Retinal pigment epithelial cell (primary cell): ENCODE measurements around the gene MYL11.
"Not testable (repeated sequence)": the region's sequence is repeated elsewhere in the genome, so short reads cannot be mapped to it uniquely, and the experiment has no call there.

Source experiments
- DNase-seq: peaks from one replicate; pipeline ENCODE4 v3.0.0-alpha.2; 2010; ENCODE audit warnings: low read depth
- H3K4me3 ChIP-seq: 2 replicates; pipeline ENCODE4 v1.5.1; 2011; ENCODE audit warnings: mild to moderate bottlenecking, low read length, control low read depth, moderate library complexity
- CTCF ChIP-seq: conservative IDR thresholded peaks from 2 replicates; pipeline ENCODE4 v1.5.1; 2011; ENCODE audit warnings: low read depth, low read length, control low read depth, inconsistent platforms

The MYL11 gene

GRCh38 chr16:30394592-30395154, 20.1 kb downstream of the MYL11 start:
- no peak for DNase-seq
- TF ChIP-seq CTCF = no peak
- H3K4me3 ChIP-seq = peak overlapping the region; percentile 77

- no peak for TF ChIP-seq CTCF
- DNase-seq = peak; percentile 69
- peak within 1 kb of the TSS; percentile 77 for H3K4me3 ChIP-seq
These were observed 20.8 kb downstream of the MYL11 start, which contains the start of gene ZNF48 for GRCh38 chr16:30395155-30395991. Gene ZNF48, plus strand, starts transcription at chr16:30395420. Its CDS starts 375 bp downstream, at chr16:30395795.

- DNase-seq = no peak
- TF ChIP-seq CTCF = no peak
- peak overlapping the region; percentile 77 for H3K4me3 ChIP-seq
These were observed 21.5 kb downstream of the MYL11 start for GRCh38 chr16:30395992-30396585.

- not testable (repeated sequence) for H3K4me3 ChIP-seq, DNase-seq
These were observed 22.0 kb downstream of the MYL11 start for GRCh38 chr16:30396627-30397026.

GRCh38 chr16:30397056-30397455, 22.5 kb downstream of the MYL11 start:
- no peak for DNase-seq

GRCh38 chr16:30397776-30398660, 23.4 kb downstream of the MYL11 start:
- no peak for DNase-seq
- no peak for TF ChIP-seq CTCF
- H3K4me3 ChIP-seq = no peak overlapping the region

More at GRCh38 chr16:30397056-30397455, 22.5 kb downstream of the MYL11 start:
- no peak for TF ChIP-seq CTCF
- no peak overlapping the region for H3K4me3 ChIP-seq
